NCI-H69 (cell line): ENCODE data around the gene PTHLH.

ENCODE experiments used
- DNase-seq: peaks from one replicate; lab custom pipeline; 2025; lab: John Stamatoyannopoulos, UW

Gene PTHLH

DNA sequence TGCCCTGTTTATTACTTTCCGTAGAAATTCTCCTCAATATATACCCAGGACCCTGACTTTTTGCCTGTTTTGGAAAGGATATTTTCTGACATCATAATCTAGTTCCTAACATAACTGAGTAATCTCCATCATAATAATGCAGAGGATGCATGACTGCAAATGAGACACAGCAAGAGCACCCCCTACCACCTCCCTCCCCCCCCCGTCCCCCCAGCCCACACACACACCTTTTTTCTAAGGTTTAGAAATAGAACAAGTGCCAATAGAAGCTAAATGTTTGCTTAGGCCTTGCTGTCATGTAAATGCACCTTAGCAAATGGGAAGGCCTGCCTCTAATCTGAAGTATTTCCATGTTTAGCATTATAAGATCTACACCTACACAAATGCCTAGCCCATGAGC is at the start of gene PTHLH:
PTHLH (minus strand) TSS at position 13 of the 400 bp plus-strand sequence. CDS start 3,239 bp downstream, outside the sequence.
- no peak for DNase-seq

DNA sequence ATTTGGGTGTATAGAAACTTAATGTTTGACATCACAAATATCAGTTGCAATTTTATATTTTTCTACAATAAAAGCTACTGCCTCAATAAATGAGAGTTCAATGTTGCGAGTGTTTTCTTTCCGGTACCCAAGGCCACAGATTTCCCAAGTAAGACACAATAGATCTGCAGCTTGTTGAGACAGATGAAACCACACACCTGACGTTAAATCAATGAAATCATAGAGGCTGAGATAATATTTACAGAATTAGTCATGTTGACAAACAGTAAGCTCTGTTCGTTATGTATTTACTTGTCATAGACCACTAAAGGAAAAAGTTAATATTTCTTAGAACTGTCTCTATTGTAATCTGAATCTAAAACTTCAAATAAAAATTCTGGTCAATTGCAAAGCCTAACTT is 49.2 kb upstream of the PTHLH start:
- no peak for DNase-seq

- no peak for DNase-seq
These were observed 45.3 kb upstream of the PTHLH start for GRCh38 chr12:28017873-28018255.

DNA sequence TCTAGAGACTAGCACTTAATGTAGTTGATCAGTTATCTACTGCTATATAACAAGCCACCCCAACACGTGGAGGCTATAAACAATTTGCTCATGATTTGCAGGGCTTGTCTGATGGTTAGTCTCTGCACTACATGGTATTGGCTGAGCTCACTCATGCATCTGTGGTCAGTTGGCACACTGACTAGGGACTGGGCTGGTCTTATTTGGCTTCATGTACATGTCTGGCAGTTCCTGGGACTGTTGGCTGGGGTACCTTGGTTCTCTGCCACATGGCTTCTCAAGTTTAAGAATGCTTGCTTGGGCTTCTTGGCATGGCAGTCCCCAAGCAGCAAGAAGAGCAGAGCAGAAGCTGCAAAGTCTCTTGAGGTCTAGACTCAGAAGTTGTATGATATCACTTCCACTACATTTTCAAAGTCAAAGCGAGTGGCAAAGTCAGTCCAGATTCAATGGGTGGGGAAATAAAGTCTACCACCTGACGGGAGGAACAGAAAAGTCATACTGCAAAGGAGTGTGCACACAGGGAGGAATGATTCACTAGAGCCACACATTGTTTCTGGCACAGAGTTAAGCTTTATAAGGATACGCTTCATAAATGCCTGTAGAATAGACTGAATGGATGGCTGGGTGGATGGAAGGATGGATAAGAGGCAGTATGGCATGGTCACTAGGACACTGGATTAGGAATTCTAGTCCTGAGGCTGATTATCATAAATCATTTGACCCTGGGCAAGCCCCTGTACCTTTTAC is 44.8 kb upstream of the PTHLH start:
- DNase-seq, result no peak

DNA sequence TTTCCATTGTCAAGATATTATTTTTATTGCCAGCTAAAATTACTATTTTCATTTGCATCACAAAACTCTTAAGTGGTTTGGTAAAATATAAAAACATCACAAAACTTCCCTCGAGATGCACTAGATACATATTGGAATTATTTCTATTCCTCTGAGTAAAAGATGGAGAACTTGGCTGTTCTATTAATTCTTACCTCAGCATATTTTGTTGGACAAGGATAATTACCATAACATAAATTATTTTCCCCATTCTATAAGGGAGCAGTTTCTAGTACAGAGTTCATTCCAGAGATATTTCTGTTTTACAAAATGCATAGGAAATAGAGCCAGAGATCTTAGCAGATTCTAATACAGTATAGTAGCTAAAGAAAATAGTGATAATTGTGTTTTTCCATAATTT is 42.6 kb upstream of the PTHLH start:
- DNase-seq, result no peak

DNA sequence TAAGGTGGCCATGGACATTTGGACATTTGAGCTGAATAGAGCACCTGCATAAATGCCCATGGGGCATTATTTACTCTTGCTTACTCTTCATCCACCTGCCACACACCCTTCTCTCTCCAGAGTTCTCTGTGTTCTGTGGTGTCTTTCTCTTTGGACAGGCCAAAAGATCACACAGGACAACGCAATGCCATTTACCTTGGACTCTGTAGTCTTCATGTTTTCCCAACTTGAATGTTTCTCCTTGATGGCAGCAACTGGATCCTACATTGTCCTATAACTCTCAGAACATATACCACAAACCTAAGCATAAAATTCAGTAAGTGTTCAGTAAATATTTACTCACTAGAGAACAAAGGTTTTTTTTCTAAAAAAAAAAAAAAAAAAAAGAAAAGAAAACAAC is 41.7 kb upstream of the PTHLH start:
- peak; percentile 16 for DNase-seq

- DNase-seq, result no peak
These were observed 39.9 kb upstream of the PTHLH start for GRCh38 chr12:28012333-28012918.

GRCh38 chr12:28010036-28010435 is 37.5 kb upstream of the PTHLH start:
- no peak for DNase-seq

DNA sequence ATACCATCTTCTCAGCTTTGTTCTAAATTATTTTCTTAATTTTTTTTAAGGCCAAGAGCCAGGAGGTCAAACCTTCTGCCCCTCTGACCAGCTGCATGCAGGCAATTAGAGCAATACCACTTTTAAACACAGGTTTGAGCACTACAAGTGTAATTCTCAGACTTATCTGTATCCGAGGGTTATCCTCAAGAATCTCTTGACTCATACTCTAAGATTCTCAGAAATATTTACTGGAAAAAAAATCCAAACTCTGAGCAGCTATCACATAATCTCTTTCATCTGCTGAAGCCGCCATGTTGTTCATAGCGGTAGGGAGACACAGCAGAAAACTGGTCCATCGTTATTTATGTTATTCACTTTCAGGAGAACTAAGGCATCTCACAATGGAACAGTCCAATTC is 27.4 kb upstream of the PTHLH start:
- no peak for DNase-seq

DNA sequence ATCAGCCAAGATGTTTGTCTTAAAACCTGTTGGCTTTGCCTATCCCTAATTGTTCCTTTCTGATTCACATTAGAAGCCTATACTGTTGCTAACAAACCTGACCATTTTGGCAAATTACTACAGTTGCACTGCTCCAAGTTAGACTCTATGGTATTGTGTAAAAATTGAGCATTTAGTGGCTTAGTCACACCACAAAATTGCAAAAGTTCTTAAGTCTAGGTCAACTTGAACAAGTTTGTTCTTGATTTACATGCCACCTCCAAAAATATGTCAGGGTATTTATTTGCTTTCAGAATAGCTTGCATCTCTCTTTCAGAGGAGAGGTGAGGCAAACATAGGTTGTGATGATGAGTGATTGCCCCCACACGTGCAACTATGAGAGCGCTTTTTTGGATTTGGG is 27.0 kb upstream of the PTHLH start:
- no peak for DNase-seq

- peak; percentile 58 for DNase-seq
These were observed 26.1 kb upstream of the PTHLH start for GRCh38 chr12:27998658-27999057.

GRCh38 chr12:27998170-27998569 is 25.6 kb upstream of the PTHLH start:
- DNase-seq, result no peak

- no peak for DNase-seq
These were observed 24.2 kb upstream of the PTHLH start for GRCh38 chr12:27996761-27997160.

DNA sequence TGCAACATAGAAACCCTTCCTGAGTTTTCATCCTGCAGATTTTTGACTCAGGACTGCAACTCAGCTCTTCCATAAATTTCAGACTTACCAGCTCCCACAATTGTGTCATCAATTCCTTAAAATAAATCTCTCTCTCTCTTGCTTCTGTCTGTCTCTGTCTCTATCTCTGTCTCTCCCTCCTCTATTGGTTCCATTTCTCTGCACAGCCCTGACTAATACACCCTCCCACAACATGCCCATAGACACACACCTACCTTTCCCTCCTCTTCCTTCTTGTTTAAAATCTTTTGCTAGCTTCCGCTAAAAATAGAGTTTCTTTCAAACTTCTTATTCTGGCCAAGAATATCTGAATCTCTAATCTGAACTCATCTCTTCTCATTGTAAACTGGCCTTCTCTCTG is 22.9 kb upstream of the PTHLH start:
- no peak for DNase-seq

DNA sequence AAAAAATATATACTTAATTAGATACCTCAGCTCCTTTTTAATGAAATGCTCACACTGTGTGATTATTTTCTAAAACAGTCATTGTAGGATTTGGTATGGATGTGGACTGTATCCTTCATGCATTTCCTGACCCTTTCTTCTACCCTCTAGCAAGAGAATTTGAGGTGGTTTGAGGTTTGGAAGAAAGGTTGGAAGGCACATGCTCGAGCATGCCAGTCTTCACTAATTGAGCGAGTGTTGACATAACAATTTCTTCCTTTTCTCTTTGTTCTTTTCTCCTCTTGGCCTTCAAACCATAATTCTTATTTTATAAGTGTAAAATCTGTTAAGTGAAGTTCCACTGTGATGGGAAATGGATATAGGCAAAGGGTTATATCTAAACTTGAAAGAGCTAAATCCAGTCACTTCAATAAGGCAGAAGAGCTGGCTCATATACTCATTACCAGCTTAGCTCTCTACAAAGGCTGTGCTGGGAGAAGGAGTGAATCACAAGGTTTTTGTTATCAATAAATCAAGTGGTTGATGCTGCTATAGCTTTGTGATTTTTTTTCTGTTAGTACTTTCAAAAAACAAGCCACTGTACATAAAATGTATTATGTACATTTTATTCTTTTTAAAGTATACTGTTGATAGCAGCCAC is 16.2 kb upstream of the PTHLH start:
- no peak for DNase-seq

DNA sequence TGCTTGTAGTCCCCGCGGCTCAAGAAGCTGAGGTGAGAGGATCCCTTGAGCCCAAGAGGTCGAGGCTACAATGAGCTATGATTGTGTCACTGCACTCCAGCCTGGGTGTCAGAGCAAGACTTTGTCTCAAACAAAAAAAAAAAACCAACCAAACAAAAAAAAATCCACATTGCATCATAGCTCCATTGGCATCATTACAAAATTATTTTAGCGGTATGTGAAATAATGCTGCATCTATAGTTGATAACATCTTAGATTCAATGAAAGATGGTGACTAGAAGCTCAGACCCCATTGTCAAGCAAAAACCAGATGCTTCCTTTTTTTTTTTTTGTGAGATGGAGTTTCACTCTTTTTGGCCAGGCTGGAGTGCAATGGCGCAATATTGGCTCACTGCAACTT is 14.8 kb upstream of the PTHLH start:
- DNase-seq, result no peak

- DNase-seq, result no peak
These were observed 11.7 kb upstream of the PTHLH start for GRCh38 chr12:27984275-27984674.

DNA sequence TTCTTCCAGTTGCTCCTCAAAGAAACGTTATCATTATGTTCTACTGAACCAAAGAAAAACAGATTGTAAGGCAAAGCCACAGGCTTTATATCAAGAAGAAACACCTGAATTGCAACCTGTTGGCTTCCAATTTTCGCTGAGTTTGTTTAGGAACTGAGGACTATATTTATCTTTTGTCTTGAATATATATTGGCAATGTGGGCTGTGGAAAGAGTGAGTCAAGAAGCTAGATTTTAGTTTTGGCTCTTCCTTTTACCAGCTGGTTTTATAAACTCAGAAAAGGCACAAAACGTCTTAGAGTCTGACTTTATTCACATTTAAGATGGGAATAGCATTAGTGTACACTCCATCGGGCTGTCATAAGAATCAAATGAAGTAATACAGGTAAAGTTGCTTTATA is 10.4 kb upstream of the PTHLH start:
- DNase-seq, result no peak

DNA sequence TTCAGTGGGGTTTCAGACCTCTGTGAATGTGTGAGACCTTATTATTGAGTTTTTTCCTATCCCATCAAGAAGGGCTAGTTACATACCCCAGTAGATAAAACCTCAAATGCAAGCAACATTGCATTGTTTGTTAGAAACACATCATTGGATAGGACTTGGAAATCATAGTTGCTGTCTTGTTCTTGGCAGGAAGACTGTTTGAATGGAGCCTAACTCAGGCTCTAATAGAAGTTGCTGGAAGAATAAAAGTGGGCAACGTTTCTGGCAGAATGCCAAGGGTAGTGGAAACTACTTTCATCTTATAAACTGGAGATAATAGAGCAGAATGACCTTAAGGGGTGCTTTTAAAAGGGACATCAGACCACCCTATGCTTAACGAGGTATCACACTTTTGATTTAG is 9.9 kb upstream of the PTHLH start:
- DNase-seq, result peak; percentile 72

- DNase-seq, result no peak
These were observed 9.3 kb upstream of the PTHLH start for GRCh38 chr12:27981874-27982273.

DNA sequence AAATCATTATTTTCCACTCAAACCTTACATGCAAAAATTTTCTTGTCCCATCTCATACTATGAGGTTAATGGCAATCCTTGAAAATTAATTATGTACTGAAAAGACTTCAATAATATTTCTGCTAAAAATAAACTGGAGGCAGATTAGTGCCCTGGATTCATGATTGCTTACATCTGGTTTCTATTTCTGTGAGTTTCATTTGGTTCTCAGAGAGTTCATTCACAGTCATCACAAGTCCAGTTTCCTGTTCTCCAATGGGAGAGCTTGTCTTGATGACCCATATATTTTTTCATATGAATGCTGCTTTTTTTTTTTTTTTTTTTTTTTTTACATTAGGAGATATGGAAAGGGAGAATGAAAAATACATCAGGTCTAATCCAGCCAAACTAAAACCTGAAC is 6.6 kb upstream of the PTHLH start:
- no peak for DNase-seq

DNA sequence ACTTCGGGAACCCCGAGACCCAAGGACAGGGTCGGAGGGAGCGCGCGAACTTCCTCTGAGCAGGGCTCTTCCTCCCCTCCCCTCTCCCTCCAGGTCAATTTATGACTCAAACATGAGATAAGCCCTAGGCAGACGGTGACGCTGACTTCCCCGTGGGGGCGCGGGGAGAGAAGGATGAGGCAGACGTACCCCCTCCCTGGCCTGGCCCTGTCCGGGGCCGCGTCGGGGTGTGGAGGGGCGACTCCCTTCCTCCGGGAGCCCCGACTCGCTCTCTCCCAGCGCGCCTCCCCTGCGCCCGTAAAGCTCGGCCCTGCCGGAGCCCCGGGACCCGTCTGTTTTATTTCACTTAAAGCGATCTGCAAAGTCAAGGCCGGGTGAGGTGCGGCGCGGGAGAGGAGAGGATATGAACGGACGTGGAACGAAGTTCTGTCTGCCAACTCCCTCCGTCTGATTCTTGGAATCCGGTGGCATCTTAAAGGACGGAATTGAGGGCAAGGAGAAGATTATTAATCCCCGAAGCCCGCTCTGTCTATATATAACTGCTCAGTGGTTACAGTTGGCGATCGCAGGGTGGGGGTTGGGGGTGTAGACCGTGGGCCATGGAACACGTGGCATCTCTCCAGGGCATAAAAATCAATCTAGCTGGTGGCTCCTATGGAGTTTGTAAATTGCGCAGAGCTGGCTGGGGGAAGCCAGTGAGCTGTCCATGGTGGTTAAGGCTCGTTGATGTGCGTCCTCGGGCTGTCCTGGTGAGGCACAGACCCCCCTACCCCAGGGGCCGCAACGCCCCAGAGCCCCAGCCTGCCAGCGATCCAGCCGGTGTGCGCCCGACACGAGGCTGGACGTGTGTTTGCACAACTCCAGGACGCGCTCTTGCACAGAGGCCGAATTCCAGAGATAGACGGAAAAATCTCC is 2.9 kb upstream of the PTHLH start:
- peak; percentile 10 for DNase-seq
